CD4-positive, alpha-beta T cell treated with Interleukin-15 for 4 hours (primary cell): ENCODE results near the gene GHDC.
A peak's percentile ranks its signal among the peaks of the same experiment; 100 is the strongest.

Experiments
- DNase-seq: peaks from one replicate; pipeline ENCODE4 v3.0.0-alpha.2; 2020; ENCODE audit warnings: low spot score

GHDC gene

DNA sequence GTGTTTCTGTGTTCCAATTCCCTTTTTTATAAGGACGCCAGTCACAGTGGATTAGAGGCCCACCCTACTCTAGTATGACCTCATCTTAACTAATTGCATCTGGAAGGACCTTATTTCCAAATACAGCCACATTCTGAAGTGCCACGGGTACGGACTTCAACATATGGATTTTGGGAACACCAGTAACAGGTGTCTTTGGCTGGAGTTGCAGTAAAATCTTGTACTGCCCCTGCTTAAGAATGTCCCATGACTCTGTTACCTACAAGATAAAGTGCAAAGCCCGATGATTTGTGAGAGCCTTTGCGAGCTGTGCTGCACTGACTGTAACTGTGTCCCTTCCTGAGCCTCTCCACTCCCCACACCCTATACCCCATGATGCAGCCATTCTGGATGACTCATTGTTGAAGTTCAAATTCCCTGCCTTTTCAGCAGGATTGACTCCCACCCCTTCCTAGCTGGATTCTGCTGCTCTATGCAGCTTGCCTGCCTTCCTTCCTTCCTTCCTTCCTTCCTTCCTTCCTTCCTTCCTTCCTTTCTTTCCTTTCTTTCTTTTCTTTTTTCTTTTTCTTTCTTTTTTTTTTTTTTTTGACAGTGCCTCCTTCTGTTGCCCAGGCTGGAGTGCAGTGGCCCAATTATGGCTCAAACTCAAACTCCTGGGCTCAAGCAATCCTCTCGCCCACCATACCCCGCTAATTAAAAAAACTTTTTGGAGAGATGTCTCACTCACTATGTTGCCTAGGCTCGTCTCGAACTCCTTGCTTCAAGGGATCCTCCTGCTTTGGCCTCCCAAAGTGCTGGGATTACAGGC, 11.2 kb downstream of the GHDC start:
- DNase-seq, result no peak

DNA sequence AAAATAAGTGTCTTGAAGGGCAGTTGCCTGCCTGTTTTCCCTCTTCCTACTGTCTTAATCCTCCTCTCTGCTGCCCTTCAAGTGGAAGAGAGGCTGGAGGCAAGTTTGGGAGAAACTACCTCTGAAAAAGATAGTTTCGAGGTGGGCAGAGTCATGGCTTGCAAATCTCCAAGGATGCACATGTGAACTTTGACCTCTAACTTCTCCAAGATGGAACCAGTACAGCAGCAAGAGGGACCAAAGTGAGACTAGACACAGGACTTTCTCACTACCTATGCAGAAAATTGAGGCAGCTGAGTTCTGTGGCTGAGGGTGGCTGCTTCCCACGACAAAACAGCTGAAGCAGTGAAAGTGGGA, 12.5 kb downstream of the GHDC start:
- DNase-seq, result no peak

DNA sequence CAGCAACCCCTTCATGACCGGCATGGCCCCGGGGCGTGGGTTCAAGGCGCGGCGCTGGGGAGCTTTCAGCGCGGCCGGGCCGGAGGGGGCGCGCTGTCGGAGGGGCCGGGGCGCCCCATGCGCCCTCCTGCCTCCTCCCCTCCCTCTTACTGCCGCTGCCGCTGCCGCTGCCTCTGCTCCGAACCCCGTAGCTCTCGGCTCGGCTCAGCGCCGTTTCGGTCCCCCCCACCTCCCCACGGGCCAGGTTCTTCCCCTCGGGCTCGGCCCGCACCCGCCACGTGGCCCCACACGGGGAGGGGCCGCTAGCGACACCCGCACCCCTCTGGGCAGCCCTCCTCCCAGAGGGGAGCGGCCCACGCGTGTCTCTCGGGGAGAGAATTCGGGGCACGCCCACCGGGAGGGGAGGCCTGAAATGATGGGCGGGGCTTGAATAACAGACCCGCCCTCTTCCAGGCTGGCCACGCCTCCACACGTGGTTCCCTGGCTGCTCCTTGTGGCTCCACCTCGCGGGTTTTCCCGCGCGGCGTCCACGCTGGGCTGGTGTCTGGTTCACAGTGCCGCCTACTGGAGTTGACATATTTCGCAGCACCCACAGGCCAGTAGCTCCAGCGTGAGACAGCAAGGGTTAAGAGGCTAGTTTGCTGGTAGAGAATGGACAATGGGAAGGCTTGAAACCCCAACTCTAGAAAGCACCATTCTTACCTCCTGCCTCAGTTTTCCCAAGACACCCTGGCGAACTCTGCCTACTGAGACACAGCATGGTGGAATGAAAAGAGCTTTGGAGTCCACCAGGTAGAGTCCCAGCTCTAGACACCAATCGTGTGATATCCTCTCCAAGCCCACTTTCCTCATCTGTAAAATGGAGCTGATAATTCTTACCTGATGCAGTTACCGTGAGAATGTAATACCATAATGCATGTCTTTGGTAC, 13.1 kb downstream of the GHDC start, which contains the start of gene KCNH4:
Gene KCNH4, minus strand, starts transcription at position 221 of the 929 bp plus-strand sequence. Its CDS starts 197 bp downstream, at position 24.
- DNase-seq, result peak; percentile 92

DNA sequence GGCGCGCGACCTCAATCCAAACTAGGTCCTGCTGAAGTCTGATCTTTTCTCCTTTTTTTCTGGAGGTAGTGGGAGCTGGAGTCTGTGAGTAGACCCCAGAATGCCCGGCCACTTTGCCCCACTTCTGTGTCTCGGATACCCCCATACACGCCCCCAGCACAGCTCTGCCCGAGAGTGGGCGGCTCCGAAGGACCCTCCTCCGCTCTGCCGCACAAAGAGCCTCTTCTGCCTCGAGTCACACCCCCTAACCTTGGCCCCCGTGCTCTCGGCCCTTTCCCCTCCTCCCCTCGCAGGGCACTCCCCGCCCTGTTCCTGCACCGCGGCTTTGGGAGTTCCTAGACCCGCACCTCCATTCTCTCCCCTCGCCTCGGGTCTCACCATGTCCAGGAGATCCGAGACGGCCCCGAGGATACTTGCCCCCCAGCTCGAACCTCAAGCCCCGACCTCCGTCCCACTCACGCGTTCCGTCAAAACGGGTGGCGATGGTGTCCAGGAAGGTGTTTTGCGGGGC, 13.8 kb downstream of the GHDC start:
- DNase-seq, result no peak

DNA sequence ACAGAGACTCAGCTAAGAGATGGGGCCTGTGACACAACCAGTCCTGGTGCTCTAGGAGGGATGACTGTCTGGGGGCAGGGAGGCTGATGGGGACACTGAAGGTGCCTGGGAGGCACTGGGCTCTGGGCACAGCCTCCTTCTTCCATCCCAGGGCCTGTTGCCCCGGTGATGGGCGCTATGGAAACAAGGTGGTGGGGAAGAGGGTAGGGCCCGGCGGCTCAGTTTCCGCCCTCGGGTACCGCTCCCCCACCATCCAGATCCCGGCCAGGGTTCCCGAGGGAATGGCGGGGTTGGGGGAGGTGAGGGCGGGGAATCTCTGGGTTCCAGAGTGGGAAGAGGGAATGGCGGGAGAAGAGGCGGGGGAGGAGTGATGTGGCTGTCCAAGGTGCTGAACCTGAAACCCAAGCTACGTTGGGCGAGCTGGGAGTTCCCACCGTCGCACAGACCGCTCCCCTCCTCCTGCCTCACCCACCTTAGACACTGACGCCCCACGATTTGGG, 14.3 kb downstream of the GHDC start:
- no peak for DNase-seq

DNA sequence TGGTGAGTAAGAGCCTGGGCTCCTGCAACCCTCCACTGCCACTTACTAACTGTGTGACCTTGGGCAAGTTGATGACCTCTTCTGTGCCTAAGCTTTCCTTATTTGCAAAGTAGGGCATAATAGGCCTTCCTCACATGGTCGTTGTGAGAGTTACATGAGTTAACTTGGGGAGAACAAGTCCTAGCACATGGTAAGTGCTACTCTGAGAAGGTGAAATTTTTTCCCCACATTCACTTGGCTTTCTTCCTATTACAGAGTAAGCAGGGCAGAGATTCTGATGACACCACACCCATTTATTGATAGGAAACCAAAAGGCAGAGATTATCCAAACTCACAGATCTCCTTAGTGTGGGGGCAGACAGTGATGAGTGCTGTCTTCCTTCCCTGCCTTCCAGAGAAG, 15.0 kb downstream of the GHDC start:
- no peak for DNase-seq

DNA sequence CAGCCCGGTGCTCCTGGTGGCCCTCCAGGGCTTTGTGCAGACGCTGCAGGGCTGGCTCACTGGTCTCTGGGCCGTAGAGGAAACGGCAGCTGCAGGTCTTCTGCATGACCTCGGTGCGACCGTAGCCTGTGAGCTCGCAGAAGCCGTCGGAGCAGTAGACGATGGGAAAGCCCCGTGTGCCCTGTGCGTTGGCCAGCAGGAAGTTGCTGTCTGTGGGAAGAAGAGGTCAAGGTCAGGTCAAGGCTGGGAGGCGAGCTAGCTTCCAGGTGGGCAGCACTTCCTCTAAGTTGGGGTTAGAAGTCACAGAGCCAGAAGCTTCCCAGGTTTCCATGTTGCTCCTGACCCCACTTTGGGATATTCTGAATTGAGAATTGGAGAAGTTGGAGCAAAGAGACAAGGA, 15.5 kb downstream of the GHDC start:
- no peak for DNase-seq

DNA sequence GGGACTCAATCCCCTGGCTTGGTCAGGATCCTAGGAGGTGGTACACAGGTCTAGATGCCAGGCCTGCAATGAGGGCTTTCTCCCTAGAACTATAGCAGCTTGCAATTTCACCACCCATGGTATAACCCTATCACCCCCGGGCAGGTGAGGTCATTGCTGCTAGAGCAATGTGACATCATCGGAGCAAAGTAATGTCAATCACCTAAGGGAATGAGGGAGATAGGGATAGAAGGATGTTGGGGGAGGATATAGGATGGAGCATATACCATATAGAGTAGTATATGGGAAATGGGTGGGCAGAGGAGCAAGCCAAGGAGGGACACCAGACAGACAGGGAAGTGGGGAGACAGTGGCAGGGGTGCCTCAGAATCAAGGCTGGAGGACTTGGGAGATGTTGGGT, 16.6 kb downstream of the GHDC start:
- no peak for DNase-seq

DNA sequence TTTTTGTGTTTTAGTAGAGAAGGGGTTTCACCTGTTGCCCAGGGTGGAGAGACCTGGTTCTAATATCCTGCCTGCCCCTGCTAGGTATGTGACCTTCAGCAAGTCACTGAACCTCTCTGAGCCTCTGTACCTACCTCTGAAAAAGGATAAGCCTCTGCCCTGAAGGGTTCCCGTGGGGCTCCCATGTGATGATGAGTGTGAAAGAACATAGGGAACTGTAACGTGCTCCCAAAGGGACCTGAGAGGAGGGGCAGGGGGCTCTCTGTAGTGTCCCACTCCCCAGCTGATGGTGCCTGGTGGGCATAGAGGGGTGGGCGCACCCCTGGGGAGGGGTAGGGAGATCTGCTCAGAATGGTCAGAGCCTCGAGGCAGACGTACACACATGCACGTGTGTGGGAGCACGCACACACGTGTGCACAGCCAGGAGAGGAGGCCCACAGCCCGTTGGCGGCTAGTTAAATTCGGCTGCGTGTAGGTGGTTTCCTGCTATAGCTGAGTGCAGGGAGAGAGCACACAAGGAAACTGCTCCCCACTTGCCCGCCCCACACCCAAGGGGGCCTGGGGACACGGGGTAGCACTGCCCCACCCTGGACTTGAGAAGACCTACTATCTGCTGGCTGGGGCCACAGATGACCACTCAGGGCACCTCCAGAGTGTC, 20.0 kb downstream of the GHDC start:
- DNase-seq, result no peak

DNA sequence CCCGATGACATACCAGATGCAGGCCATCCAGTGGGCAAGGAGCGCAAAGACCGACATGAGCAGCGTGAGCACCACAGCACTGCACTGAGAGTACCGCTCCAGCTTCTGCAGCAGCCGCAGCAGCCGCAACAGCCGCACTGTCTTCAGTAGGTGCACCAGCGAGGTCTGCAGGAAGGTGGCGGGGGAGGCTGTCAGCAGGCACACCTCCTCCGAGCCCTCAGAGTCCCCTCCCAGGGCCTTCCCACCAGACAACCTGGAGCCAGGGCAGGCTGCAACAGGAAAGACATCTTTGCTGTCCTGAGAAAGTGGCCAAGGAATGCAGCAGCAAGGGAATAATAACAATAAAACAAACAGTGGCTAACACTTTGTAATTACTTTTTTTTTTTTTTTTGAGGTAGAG, 22.5 kb downstream of the GHDC start:
- no peak for DNase-seq

DNA sequence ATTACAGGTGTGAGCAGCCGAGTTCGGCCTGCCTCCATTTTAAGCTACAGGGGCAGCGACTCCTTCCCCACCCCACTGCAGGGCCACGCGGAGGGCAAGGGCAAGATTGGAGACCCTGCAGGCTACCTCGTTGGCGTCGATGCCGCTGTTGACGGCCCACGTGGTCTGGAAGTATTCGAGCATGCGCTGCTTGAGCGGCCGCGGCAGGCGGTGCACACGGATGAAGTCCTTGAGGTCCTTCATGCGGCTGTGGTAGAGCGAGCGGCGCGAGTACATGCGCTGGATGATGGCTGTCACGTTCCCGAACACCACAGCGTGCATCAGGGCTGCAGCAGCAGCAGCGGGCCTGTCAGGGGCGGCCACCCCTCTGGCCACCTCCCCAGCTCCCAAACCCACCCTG, 24.9 kb downstream of the GHDC start:
- DNase-seq, result no peak

DNA sequence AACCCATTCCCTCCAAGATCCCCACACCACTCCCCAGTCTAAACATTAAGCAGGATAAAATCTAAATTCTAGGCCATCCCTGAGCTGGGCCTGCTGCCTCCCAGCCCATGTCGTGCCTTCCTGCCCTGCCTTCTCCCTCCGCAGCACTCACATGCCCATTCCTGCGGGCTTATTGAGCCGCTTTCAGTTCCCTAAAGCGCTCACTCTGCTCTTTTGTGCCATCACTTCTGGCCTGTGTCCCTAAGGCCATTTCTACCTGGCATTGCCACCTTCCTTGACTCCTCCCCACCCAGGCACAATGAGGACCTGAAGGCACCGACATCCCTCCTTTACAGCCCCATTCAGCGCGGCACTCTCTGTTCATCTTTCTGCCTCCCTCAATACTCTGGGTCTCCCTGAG, 26.5 kb downstream of the GHDC start:
- no peak for DNase-seq

DNA sequence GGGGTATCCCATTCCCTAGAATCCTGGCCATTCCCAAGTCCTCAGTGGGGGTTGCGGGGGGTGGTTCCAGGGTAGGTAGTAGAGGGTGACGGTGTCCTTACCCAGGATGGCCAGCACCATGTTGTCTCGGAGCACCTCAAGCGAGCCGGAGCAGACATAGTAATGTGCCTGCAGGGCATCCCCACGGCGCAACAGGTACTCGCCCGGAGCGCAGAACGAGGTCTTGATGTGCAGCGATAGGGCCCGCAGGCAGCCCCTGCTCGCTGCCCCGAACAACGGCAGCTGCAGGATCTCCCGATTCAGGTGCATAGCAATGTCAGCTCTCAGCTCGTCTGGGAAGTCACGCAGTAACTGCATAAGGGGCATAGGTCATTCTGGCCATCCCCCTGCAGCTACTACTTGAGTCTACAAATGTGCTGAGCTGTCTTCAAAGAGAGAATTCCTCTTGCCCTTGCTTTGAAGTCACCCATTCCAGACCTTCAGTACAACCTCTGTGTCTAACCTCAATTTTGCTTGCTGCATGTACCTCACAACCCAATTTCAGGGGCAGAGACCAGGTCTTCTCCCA, 28.0 kb downstream of the GHDC start:
- DNase-seq, result no peak

DNA sequence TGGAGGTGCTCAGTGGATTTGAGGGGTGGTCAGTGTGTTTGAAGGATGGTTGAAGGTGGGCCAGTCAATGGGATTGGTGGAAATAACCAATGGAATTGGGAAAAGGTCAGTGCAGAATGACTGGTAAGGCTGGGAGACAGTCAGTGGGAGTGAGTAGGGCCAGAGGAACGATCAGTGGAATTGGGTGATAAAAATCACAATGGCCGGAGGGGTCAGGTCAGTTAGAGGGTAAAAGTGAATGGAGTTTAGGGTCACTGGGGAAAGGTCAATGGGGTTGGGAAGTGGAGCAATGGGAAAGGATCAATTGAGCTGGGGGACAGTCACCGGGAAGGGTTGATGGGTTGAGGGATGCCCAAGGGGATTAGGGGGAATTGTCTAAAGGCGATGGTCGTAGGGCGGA, 28.5 kb downstream of the GHDC start:
- no peak for DNase-seq

DNA sequence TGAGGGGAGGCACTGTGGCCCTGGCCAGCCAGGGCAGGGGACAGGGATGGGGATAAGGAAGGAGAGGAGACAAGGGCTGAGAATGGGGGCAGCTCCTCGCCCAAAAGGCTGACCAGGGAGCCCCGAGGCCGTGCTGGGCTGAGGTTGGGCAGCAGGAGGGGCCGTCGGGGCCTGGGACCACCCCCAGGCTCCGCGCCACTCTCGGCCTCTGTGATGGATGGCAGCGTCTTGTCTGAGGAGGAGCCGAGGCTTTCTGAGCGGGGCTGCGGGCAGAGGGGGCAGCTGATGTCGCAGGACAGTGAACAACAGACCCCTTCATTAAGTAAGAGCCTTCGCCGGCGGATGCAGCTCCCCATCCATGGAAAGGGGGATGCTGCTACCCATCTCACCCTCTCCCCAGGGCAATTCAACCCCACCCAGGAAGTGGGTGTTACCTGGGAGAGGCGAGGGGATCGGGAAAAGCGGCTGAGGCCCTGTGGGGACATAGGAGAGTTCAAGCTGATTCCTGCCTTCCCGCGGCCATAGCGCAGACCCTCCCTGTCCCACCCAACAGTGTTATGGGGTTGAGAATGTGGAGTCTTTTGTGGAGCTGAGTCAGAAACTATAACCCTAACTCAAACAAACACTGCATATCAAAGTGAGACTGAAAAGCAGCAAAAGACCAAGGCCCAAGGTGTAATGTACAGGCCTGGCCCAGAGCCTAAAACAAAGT, 30.4 kb downstream of the GHDC start:
- no peak for DNase-seq

DNA sequence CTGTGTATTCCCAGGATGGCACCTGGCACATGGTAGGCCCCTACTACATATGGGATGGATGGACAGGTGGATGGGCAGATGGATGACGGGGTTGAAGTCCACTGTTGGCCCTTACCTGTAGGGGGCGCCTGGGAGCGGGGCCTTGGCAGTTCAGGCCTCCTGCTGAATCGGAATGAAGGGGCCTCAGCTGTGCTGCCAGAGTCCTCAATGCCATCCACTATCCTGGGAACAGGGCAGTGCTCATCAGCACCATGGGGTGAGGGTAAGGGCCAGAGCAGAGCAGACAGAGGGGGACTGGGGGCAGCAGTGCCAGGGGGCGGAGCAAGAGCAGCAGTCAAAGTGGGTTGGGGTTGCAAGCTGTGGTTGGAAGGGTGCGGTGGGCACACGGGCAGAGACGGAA, 31.2 kb downstream of the GHDC start:
- DNase-seq, result peak; percentile 19

DNA sequence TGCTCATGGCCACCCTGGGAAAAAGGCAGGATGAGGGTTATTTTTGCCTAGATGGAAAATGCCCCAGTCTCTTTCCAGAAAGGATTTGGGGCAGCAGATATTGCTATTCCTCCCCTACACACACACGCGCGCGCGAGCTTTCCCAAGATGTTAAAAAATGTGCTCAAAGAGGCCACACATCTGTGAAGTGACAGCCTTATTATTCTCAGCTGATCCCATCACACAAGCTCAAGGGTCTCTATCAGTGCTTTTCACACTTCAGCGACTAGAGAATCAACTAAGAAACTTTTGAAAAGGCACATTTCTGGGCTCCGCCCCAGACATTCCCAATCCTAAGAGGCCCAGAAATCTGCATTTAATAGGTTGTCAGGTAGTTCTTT, 33.8 kb downstream of the GHDC start:
- no peak for DNase-seq

DNA sequence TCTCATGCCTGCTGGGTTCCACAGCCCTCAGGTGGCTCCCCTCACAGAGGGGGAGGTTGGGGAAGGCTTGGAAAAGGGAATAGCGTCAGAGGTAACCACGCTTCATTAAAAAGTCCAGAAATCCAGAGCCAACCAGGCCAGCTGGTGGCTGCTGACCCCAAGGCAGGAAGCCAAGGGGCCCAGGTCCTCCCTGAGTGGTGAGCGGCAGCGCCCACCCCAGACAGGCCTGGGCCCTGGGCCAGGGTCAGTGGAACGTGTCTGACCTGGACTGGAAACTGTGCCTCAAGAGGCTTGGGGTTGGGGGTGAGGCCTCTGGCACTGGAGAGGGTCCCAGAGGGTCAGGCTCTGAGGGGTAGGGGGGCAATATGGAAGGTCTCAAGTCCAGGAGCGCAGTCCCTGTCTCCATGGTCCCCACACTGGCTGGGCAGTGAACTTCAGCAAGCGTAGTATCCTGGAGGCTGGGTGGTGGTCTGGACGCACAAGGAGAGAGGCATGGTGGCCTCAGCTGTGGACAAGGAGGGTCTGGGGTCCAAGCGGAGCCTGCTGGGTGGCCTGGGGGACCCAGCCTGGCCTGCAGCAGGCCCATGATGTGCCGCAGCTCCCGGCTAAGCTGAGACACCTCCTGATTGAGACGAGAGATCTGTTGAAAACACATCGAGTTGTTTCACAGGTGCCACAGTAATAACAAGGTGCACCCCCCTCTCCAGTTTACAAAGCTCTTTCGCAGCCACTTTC, 34.3 kb downstream of the GHDC start:
- DNase-seq, result no peak

DNA sequence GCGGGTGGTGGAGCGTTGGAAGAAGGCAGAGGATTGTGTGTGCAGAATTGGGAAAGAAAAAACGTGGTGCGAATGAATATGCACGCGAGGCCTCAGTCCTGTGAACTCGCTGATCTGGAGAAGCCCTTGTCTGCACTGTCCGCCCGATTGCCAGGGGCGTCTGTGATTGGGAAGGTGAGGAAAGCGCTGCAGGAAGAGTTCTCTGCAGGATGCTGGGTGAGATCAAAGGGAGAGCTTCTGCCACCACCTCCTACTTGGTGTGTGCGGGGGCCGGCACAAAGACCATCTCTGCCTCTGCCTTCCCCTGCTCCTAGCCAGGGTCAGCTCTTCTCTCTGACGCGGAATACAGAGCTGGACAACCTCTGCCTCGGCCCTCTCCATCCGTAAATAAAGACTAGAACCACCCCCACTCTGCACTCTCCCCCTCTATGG, 38.7 kb downstream of the GHDC start:
- DNase-seq, result no peak

DNA sequence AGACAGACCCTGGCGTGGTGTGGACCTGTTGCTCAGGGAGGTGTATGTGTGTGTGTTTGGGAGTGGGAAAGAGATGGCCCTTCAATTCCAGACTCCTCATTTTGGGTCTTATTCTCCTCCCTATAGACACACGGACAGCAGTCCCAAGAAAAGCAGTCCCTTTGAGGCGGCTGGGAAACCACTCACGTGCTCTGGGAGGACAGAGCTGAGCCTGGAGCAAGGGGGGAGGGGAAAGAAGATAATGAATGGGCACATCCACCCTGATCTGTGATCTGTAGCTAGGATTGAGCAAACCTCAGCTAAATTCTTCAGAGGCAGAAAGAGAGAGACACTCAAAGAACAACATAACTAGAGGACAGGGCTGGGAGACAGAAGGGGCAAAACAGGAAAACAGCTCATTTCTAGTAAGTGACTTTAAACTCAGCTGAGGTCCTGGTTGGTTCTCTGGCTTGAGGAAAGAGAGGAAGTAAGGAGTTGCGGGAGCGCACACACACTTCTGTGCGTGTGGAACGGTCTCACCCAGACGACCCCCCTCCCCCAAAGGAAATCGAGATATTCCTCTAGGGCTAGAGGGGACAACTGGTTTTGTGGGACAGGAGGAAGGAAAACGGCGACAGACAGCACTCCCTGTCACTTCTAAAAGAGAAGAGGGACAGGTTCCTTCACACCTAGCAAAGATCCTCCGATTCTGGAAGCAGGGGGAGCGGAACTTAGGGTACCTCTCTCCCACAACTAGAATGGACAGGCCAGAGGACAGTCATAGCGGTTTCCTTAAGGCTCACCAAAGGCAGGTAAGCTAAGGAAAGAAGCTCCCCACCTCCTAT, 40.2 kb downstream of the GHDC start:
- no peak for DNase-seq
